SK-N-SH (cell line): ENCODE results near the gene CLASP1. TPM values are rescaled to one million over a fixed set of nuclear protein-coding genes. Genes with fewer than 3 reads are reported as not detected.

Source experiments
- CTCF ChIA-PET: fragments of 300-600, 350-600 bp; formaldehyde crosslinking; extraction: SDS; loops from one replicate; lab custom pipeline; 2021; lab: Yijun Ruan, JAX
- POLR2A ChIA-PET: fragments of 350-600 bp; sonication (Branson Sonifier 250); formaldehyde crosslinking; extraction: SDS; loops from one replicate; lab custom pipeline; 2020; ENCODE audit warnings: antibody characterized with exemption, inconsistent platforms; lab: Yijun Ruan, JAX
- DNase-seq: peaks from one replicate; pipeline ENCODE4 v3.0.0; 2012
- H2AFZ ChIP-seq: fragments of 200-600 bp; sonication (generic); 2 replicates; pipeline ENCODE4 v1.8.1; 2016; ENCODE audit warnings: antibody characterized with exemption, mild to moderate bottlenecking, low read depth
- H3F3A ChIP-seq: fragments of 200-600 bp; sonication (generic); replicated peaks from 2 replicates; pipeline ENCODE3; 2016; ENCODE audit warnings: antibody characterized with exemption, mild to moderate bottlenecking; ENCODE audit not compliant: insufficient read depth
- H3K27ac ChIP-seq, 2 experiments: fragments of 200-500 bp in 1 of 2; fragments of 200-600 bp in 1 of 2; sonication (Bioruptor generic) in 1 of 2; sonication (generic), shearing (Covaris generic) in 1 of 2; 2 replicates each; pipeline versions ENCODE4 v1.5.1 to v1.6.1; 2014 to 2016; ENCODE audit warnings: low read depth in 2 of 2, inconsistent platforms in 1 of 2, low read length in 1 of 2, mild to moderate bottlenecking in 1 of 2, mixed read lengths in 1 of 2
- H3K27me3 ChIP-seq: fragments of 200-600 bp; sonication (generic), shearing (Covaris generic); 2 replicates; pipeline ENCODE4 v1.6.1; 2016; ENCODE audit warnings: mixed run types; ENCODE audit not compliant: insufficient read depth
- H3K36me3 ChIP-seq, 2 experiments: fragments of 200-500 bp in 1 of 2; fragments of 200-600 bp in 1 of 2; sonication (Bioruptor generic) in 1 of 2; sonication (generic) in 1 of 2; replicated peaks in 1 of 2; 2 replicates each; pipeline versions ENCODE3 to v1.5.1; 2014 to 2016; ENCODE audit warnings: low read length in 1 of 2, mild to moderate bottlenecking in 1 of 2; ENCODE audit not compliant: insufficient read depth in 2 of 2, control insufficient read depth in 1 of 2
- H3K4me1 ChIP-seq, 2 experiments: fragments of 200-500 bp in 1 of 2; fragments of 200-600 bp in 1 of 2; sonication (Bioruptor generic) in 1 of 2; sonication (generic), shearing (Covaris generic) in 1 of 2; 2 replicates each; pipeline versions ENCODE4 v1.5.1 to v1.6.1; 2014 to 2016; ENCODE audit warnings: low read depth in 1 of 2, low read length in 1 of 2, mixed run types in 1 of 2; ENCODE audit not compliant: insufficient read depth in 2 of 2, control insufficient read depth in 1 of 2
- H3K4me2 ChIP-seq: fragments of 200-600 bp; sonication (generic), shearing (Covaris generic); 2 replicates; pipeline ENCODE4 v1.6.1; 2017; ENCODE audit warnings: mixed run types
- H3K4me3 ChIP-seq, 2 experiments: fragments of 200-500 bp in 1 of 2; fragments of 200-600 bp in 1 of 2; sonication (Bioruptor generic) in 1 of 2; sonication (generic), shearing (Covaris generic) in 1 of 2; 2 replicates each; pipeline versions ENCODE4 v1.5.1 to v1.8.1; 2014 to 2016; ENCODE audit warnings: low read depth in 2 of 2, inconsistent platforms in 1 of 2, low read length in 1 of 2, mild to moderate bottlenecking in 1 of 2, mixed read lengths in 1 of 2, moderate library complexity in 1 of 2
- H3K79me2 ChIP-seq: fragments of 200-600 bp; sonication (generic); 2 replicates; pipeline ENCODE4 v1.8.1; 2017; ENCODE audit warnings: mild to moderate bottlenecking; ENCODE audit not compliant: insufficient read depth
- H3K9ac ChIP-seq: fragments of 200-600 bp; sonication (generic); 2 replicates; pipeline ENCODE4 v1.6.1; 2017; ENCODE audit warnings: mixed run types
- H3K9me2 ChIP-seq: fragments of 200-600 bp; sonication (generic); 2 replicates; pipeline ENCODE4 v1.6.1; 2017; ENCODE audit warnings: mixed run types
- H3K9me3 ChIP-seq: fragments of 200-600 bp; sonication (generic); 2 replicates; pipeline ENCODE4 v1.6.1; 2017; ENCODE audit warnings: mixed run types, mild to moderate bottlenecking, moderate library complexity
- H4K20me1 ChIP-seq: fragments of 200-600 bp; sonication (generic); 2 replicates; pipeline ENCODE4 v1.6.1; 2017; ENCODE audit warnings: mild to moderate bottlenecking, mixed run types; ENCODE audit not compliant: insufficient read depth
- GATA2 ChIP-seq: sonication (generic); formaldehyde crosslinking; IDR thresholded peaks from 2 replicates; pipeline ENCODE4 v1.5.0; 2020; ENCODE audit warnings: mild to moderate bottlenecking, missing genetic modification reagents
- MAX ChIP-seq: IDR thresholded peaks from 2 replicates; pipeline ENCODE4 v1.4.0; 2012; ENCODE audit warnings: low read depth
- MEF2A ChIP-seq: IDR thresholded peaks from 2 replicates; pipeline ENCODE4 v1.4.0; 2012; ENCODE audit warnings: low read depth, borderline replicate concordance
- RAD21 ChIP-seq: IDR thresholded peaks from 2 replicates; pipeline ENCODE4 v1.6.1; 2012; ENCODE audit warnings: mild to moderate bottlenecking, low read length
- RFX5 ChIP-seq: IDR thresholded peaks from 2 replicates; pipeline ENCODE4 v1.6.1; 2012; ENCODE audit warnings: mild to moderate bottlenecking, improper control_type of control experiment, low read length
- TCF12 ChIP-seq: IDR thresholded peaks from 2 replicates; pipeline ENCODE4 v1.4.0; 2012
- TEAD4 ChIP-seq: IDR thresholded peaks from 2 replicates; pipeline ENCODE4 v1.4.0; 2012; ENCODE audit warnings: mild to moderate bottlenecking, borderline replicate concordance; ENCODE audit not compliant: insufficient read depth
- USF1 ChIP-seq: IDR thresholded peaks from 2 replicates; pipeline ENCODE4 v1.4.0; 2012; ENCODE audit warnings: low read depth, borderline replicate concordance
- YY1 ChIP-seq: IDR thresholded peaks from 2 replicates; pipeline ENCODE4 v1.4.0; 2012; ENCODE audit warnings: low read depth, mild to moderate bottlenecking
- WGBS: methylation state at CpG from one replicate; pipeline ENCODE4 v1.1.6; 2017; ENCODE audit warnings: low lambda C conversion rate; 5-methylcytosine and 5-hydroxymethylcytosine counted together
- polyA plus RNA-seq, 3 experiments: library from polyadenylated mRNA; depleted of rRNA; stranded (reverse); fragments of >200 nt; gene quantifications; 2 replicates each; pipeline ENCODE4 v1.2.3, GENCODE V29; 2012
- TF ChIP-seq, protein P1 (sequence below): IDR thresholded peaks from 2 replicates; pipeline ENCODE4; 2012

Gene CLASP1
- polyA plus RNA-seq, 1 of the 3 experiments (the other 2 are of a cell fraction): 4.9 TPM

- Histone ChIP-seq H3K36me3 (peaks cover 50 to 52% of the 10 kb centered on the region in 2 experiments), H3K4me3 (no peak overlapping the region), H3K9me2 (no peaks in the 10 kb centered on the region), H2AFZ (no peak overlapping the region), H3K9ac (no peak overlapping the region), H3K27me3 (no peaks in the 10 kb centered on the region), H3K27ac (0 out of 4 replicates have a peak overlapping the region, but pooled peaks of 1 of the 2 experiments have one; percentile 3), H3F3A (no peaks in the 10 kb centered on the region), H3K4me2 (no peak overlapping the region), H3K79me2 (no peaks in the 10 kb centered on the region), H4K20me1 (no peaks in the 10 kb centered on the region), H3K4me1 (peaks cover 0 to 5% of the 10 kb centered on the region in 2 experiments; a peak in 2 of 4 replicates), H3K9me3 (no peaks in the 10 kb centered on the region)
- WGBS: 90% methylated on average over 5 of the region's 8 CpGs
- DNase-seq: no peak
- TF ChIP-seq RFX5 (no peak), RAD21 (no peak)
- ChIA-PET CTCF (interaction anchor here (1.0 to 1.5 kb wide), 5 partner anchors 24 to 334 kb away, joined by 3 to 6 read pairs (median 4); no protein-coding TSS in a partner anchor), POLR2A (no interaction called here)
Observed at GRCh38 chr2:121429119-121429903, 220.0 kb downstream of the CLASP1 start.

- Histone ChIP-seq H3K4me3 (no peak overlapping the region), H2AFZ (no peak overlapping the region)
- no peak for DNase-seq
- no peak for TF ChIP-seq MEF2A
- no peak for TF ChIP-seq USF1
- no peak for TF ChIP-seq GATA2 (CRISPR knock-in tag)
- no peak for TF ChIP-seq TEAD4
- TF ChIP-seq, protein P1, sequence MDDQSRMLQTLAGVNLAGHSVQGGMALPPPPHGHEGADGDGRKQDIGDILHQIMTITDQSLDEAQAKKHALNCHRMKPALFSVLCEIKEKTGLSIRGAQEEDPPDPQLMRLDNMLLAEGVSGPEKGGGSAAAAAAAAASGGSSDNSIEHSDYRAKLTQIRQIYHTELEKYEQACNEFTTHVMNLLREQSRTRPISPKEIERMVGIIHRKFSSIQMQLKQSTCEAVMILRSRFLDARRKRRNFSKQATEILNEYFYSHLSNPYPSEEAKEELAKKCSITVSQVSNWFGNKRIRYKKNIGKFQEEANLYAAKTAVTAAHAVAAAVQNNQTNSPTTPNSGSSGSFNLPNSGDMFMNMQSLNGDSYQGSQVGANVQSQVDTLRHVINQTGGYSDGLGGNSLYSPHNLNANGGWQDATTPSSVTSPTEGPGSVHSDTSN: no peak
- no peak for TF ChIP-seq YY1
- TF ChIP-seq TCF12: no peak
- no peak for TF ChIP-seq MAX
- no peak for TF ChIP-seq RFX5
- TF ChIP-seq, all 33 proteins: peak for 0
- ChIA-PET CTCF (interaction anchor here (2.9 kb wide), 1 partner anchor 25 kb away, joined by 12 read pairs; no protein-coding TSS in a partner anchor), POLR2A (no interaction called here)
- H3K36me3 ChIP-seq: peaks cover 49 to 65% of the 10 kb centered on the region in 2 experiments
- no peaks in the 10 kb centered on the region for H3K9me2 ChIP-seq
- no peak overlapping the region for H3K9ac ChIP-seq
- H3K4me1 ChIP-seq: peaks cover 0 to 5% of the 10 kb centered on the region in 2 experiments; a peak in 2 of 4 replicates
- no peak overlapping the region for H3K27ac ChIP-seq
- H3F3A ChIP-seq: no peaks in the 10 kb centered on the region
- no peaks in the 10 kb centered on the region for H3K79me2 ChIP-seq
- no peaks in the 10 kb centered on the region for H3K9me3 ChIP-seq
- H4K20me1 ChIP-seq: no peaks in the 10 kb centered on the region
- 90% methylated on average over 2 of the region's 2 CpGs for WGBS
- no peak overlapping the region for H3K4me2 ChIP-seq
- no peaks in the 10 kb centered on the region for H3K27me3 ChIP-seq
Observed at GRCh38 chr2:121427187-121427689, 222.0 kb downstream of the CLASP1 start.
